Activated T-cell treated with anti-CD3 and anti-CD28 coated beads, Interleukin-2, amount 50 U/mL, for 1 hour (primary cell): ENCODE results near the gene MALSU1.

ENCODE experiments used
- DNase-seq: peaks from one replicate; pipeline ENCODE4 v3.0.0-alpha.2; 2020

The MALSU1 gene

GRCh38 chr7:23336799-23337283, 37.7 kb downstream of the MALSU1 start:
- DNase-seq = no peak

DNA sequence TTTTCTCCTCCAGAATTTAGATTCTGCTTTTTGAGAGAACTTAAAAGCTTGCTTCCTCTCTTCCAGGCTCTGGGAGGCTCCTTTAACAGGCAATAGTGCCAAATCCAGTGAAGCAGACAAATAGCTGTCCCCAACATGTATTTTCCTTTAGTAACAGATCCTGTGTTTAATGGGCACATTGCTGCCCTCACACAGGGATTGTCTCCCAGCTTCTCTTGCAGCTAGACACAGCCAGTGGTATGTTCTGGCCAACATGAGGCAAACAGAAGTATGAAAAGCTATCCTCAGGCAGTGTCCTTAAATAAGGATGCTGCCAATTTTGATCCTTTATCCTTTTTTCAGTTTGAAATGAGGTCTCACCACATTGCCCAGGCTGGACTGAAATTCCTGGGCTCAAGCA, 38.2 kb downstream of the MALSU1 start:
- no peak for DNase-seq

- DNase-seq = no peak
Observed at GRCh38 chr7:23338439-23338838, 39.3 kb downstream of the MALSU1 start.

GRCh38 chr7:23338863-23339262, 39.7 kb downstream of the MALSU1 start:
- no peak for DNase-seq

- DNase-seq = no peak
Observed at GRCh38 chr7:23341846-23342598, 42.9 kb downstream of the MALSU1 start.

DNA sequence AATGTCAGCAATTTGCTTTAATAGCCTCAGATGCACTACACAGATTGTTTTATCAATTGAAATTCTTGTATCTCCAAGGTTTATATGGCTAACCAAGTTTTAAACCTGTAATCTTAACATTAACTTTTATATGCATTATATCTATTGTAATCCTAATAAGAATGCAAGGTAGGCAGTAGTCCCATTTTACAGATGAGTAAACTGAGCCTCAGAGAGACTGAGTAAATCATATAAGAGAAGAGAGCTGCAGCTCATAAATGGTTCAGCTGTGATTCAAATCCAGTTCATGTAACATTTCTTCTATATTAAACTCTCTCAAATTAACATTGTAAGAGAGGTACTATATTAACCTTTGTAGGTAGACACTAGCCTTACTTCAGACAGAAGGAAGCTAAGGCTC, 44.0 kb downstream of the MALSU1 start:
- DNase-seq = no peak

- DNase-seq = no peak
Observed at GRCh38 chr7:23343806-23344475, 44.8 kb downstream of the MALSU1 start.

- no peak for DNase-seq
Observed at GRCh38 chr7:23345601-23346000, 46.5 kb downstream of the MALSU1 start.

GRCh38 chr7:23346316-23346715, 47.2 kb downstream of the MALSU1 start:
- no peak for DNase-seq

DNA sequence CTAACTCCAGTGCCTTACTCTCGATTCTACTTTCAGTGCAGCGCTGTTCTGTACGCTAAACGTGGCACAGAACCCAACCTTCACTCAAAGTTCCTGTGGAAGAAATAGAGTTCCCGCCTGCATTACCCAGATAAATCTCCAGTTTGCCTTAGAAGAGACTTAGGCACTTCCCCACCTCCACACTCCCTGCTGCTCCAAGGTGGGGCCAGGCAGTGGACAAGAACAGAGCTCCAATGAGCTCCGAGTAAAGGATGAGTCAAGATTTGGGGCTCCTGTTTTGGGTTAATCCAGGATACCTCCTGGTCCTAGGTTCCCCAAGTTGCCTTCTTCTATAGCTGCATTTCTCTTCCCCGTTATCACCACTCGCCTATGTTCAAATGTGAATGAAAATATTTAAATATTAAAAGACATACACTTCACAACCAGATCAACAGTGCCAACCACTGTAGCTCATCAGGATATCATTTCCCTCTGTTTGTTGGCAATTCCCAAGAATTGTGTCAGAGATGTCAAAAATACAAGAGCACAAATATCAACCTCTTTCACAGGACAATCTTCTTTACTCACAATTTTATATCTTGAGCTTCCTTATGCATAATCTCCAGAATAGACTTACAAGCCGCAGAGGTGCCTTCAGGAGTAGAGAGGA, 48.0 kb downstream of the MALSU1 start:
- no peak for DNase-seq

- no peak for DNase-seq
Observed at GRCh38 chr7:23347682-23348180, 48.6 kb downstream of the MALSU1 start.

GRCh38 chr7:23349484-23350157, 50.5 kb downstream of the MALSU1 start:
- no peak for DNase-seq

- no peak for DNase-seq
Observed at GRCh38 chr7:23350466-23350865, 51.3 kb downstream of the MALSU1 start.

DNA sequence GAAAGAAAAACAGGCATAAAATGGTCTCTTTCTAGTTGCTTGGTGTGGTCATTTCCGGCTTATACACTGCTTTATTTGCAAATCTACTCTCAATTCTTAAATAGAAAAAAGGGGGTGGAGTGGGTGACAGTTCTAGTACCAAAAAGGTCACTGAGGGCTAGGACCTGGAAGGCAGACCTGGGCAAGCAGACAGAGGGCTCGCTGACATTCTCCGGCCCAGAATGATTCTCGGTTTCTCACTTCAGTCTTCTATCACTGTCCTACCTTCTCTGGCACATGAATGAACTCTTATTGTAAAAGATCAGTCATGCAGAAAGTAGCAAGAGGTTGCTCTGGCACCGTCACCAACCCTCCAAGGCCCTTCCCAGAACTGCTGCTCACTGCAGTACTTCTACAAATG, 54.0 kb downstream of the MALSU1 start:
- no peak for DNase-seq

DNA sequence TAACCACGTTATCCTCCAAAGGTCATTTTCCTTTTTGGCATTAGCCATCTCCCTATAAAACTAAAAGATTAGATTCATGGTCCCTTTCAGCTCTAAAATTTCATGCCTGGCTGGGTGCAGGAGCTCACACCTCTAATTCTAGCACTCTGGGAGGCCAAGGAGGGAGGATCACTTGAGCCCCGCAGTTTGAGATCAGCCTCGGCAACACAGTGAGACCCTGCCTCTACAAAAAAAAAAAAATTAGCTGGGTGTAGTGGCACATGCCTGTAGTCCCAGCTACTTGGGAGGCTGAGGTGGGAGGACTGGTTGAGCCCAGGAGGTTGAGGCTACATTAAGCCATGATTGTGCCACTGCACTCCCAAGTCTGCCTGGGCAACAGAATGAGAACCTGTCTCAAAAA, 57.0 kb downstream of the MALSU1 start:
- DNase-seq = no peak

- no peak for DNase-seq
Observed at GRCh38 chr7:23356726-23357125, 57.6 kb downstream of the MALSU1 start.

DNA sequence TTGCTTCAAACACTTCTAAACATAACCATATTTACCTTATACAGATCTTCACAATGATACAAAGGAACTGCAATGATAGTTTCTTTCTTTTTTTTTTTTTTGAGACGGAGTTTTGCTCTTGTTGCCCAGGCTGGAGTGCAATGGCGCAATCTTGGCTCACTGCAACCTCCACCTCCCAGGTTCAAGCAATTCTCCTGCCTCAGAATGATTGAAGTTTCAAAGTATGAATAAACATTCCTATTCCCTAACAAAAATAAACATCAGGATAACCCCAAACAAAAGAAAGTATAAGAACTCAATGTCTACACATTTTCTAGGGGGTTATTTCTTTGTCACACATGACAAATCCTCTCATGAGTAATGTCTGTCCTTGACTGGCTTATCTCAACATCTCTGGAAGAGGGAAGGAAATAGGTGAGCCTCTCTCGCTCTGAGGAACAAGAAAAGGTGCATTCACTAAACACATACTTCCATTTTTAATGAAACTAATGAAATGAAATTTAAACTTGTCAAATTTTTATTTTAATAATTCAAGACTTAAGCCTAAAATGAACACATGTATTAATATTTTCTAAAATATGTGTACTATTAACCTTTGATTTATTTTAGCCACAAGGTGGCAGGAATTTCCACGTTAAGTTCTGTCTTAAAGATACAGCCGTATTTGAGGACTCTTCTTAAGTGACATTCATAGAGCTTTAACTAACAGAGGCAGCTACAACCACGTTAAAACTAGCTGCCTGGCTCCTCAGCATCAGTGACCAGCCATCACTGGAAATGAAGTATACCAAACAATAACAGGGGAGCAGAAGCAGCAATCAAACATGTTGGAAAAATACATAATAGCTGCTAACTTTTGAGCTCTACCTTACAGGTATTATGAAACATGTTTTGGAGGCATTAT, 58.3 kb downstream of the MALSU1 start:
- DNase-seq = no peak

DNA sequence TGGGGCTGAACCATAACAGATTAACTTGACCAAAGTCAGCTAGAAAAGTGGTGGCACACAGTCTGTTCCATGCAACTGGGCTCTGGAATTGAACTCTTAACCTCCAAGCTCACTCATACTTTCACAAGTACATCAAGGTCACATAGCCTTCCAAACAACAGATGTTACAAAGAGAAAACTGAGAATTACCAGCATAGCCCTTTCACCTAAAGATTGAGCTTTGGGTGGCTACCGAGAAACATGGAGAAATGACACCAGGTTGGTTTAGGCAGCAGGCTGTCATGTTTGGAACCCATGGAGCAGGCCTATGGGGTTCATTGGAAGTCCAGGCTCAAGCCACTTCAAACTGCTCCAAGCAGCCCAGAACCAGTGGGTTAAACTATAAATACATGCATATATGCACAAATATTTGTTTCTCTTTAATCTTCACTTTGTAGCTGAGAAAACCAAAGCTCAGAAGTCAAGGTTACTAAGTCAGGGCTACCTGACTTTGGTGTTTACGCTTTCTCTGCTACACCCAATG, 59.1 kb downstream of the MALSU1 start:
- no peak for DNase-seq
